Kidney (tissue), 14 donors: ENCODE measurements around the gene B4GALT6. TPM values are rescaled to one million over a fixed set of nuclear protein-coding genes. Genes with fewer than 3 reads are reported as not detected.

Source experiments
- DNase-seq, 5 donors: peaks; one replicate each; pipeline ENCODE4 v3.0.0-alpha.2; 2013 to 2020
- FAIRE-seq: peaks from 2 replicates; lab custom pipeline; 2012; peaks lifted over from hg19 to GRCh38; lab: Jason Lieb, UNC
- H3K27ac ChIP-seq, 2 donors: one replicate each; pipeline ENCODE4 v1.7.0; 2013; ENCODE audit warnings: low read depth in 2 of 2, low read length in 2 of 2, inconsistent platforms in 1 of 2
- H3K27me3 ChIP-seq: one replicate; pipeline ENCODE4 v1.7.1; 2013; ENCODE audit warnings: low read length, inconsistent platforms; ENCODE audit not compliant: control insufficient read depth, insufficient read depth
- H3K36me3 ChIP-seq, 3 donors: one replicate each; pipeline versions ENCODE4 v1.7.0 to v1.7.1; 2013; ENCODE audit warnings: low read length in 3 of 3, control low read depth in 1 of 3, inconsistent platforms in 1 of 3; ENCODE audit not compliant: insufficient read depth in 3 of 3, control insufficient read depth in 2 of 3
- H3K4me1 ChIP-seq, 3 donors: one replicate each; pipeline versions ENCODE4 v1.7.0 to v1.7.1; 2013; ENCODE audit warnings: low read length in 3 of 3, inconsistent platforms in 1 of 3, low read depth in 1 of 3; ENCODE audit not compliant: control insufficient read depth in 2 of 3, insufficient read depth in 2 of 3
- H3K4me3 ChIP-seq, 3 donors: one replicate each; pipeline versions ENCODE4 v1.7.0 to v1.8.1; 2013; ENCODE audit warnings: low read length in 3 of 3, control low read depth in 1 of 3, inconsistent platforms in 1 of 3
- H3K9ac ChIP-seq, 3 donors: one replicate each; pipeline versions ENCODE4 v1.7.0 to v1.7.1; 2013; ENCODE audit warnings: low read length in 3 of 3, control low read depth in 1 of 3, inconsistent platforms in 1 of 3
- H3K9me3 ChIP-seq, 3 donors: one replicate each; pipeline versions ENCODE4 v1.7.0 to v1.7.1; 2013; ENCODE audit warnings: low read length in 3 of 3, control low read depth in 1 of 3, inconsistent platforms in 1 of 3; ENCODE audit not compliant: control insufficient read depth in 2 of 3, insufficient read depth in 1 of 3
- intact Hi-C: fragments of 100-400 bp; cut with DNase I; formaldehyde crosslinking; loops from one replicate; pipeline ENCODE4 v1.11.1; 2022
- polyA plus RNA-seq: library from polyadenylated mRNA; stranded (reverse); fragments of 350-450 nt; fragmentation: Illumina TruSeq; extraction: RNeasy Lipid Tissue Mini Kit (QIAGEN cat#74804); gene quantifications from one replicate; pipeline ENCODE4 v1.2.3, GENCODE V29; 2014; ENCODE audit warnings: low read depth, low replicate concordance; ENCODE audit not compliant: insufficient read depth
- total RNA-seq: library from RNA; stranded (reverse); fragmentation: NEBNext Ultra II Directional; extraction: Animal tissue kit (Norgen Biotek cat#: 25700); gene quantifications from one replicate; pipeline ENCODE4 v1.2.1, GENCODE V29; 2021
- TF ChIP-seq, protein P1 (sequence below): IDR thresholded peaks from 3 replicates; pipeline ENCODE4 v1.5.1; 2012; ENCODE audit warnings: mild to moderate bottlenecking, moderate library complexity, borderline replicate concordance; ENCODE audit not compliant: insufficient read depth; ENCODE audit errors: extremely low read depth
- donor health status: control.
- donor health status: control.
- donor health status: control.
- donor health status: control.
- donor health status: control.
- donor health status: DM: yes; HTN: yes; CAD: no.
- donor health status: Normal renal cell carcinoma (clear cell type).

B4GALT6 gene
- total and polyA plus RNA-seq, 2 donors from 2014 or later = 2.1 to 4.2 TPM

DNA sequence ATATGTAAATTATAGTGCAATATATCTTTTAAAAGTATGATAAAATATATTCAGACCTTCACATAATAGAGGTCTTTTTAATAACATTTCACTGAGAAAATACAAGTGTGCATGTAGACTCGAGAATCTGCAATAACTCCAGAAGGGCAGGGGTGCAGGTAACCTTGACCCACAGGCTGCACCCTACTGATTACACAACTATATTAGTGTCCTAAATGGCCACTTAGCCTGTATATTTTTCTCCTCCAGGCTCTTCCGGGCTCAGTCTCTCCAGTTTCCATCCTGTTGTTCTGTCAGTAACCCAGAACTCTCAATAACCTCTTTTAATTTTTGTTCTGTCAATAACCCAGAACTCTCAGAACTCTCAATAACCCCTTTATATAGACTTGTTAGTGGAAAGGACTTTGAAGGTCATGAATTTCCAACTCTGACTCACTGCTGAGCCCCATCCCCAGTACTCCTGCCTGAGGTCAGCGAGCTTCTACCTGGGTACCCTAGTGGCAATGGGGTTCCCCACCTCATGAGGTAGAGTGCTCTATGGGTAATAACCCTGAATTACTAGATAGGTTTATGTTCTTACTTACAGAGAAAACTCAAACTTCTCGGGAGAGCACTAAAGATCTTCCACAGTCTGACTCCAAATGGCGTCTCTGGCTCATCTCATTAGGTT, 101.1 kb downstream of the B4GALT6 start:
- TF ChIP-seq, protein P1, sequence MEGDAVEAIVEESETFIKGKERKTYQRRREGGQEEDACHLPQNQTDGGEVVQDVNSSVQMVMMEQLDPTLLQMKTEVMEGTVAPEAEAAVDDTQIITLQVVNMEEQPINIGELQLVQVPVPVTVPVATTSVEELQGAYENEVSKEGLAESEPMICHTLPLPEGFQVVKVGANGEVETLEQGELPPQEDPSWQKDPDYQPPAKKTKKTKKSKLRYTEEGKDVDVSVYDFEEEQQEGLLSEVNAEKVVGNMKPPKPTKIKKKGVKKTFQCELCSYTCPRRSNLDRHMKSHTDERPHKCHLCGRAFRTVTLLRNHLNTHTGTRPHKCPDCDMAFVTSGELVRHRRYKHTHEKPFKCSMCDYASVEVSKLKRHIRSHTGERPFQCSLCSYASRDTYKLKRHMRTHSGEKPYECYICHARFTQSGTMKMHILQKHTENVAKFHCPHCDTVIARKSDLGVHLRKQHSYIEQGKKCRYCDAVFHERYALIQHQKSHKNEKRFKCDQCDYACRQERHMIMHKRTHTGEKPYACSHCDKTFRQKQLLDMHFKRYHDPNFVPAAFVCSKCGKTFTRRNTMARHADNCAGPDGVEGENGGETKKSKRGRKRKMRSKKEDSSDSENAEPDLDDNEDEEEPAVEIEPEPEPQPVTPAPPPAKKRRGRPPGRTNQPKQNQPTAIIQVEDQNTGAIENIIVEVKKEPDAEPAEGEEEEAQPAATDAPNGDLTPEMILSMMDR = no peak
- Histone ChIP-seq H3K27me3 (no peaks in the 10 kb centered on the region), H3K9me3 (no peaks in the 10 kb centered on the region)

GRCh38 chr18:31581498-31582197, 102.7 kb downstream of the B4GALT6 start:
- Histone ChIP-seq H3K9ac (no peak overlapping the region), H3K27ac (no peak overlapping the region), H3K36me3 (no peaks in the 10 kb centered on the region), H3K27me3 (no peaks in the 10 kb centered on the region), H3K4me1 (no peaks in the 10 kb centered on the region), H3K9me3 (no peaks in the 10 kb centered on the region), H3K4me3 (no peak overlapping the region)
- intact Hi-C loops = no loop called here
- FAIRE-seq (no peak), DNase-seq (peak in 2 of 5 donors; percentile 24 to 51)
- TF ChIP-seq, protein P1 = no peak

More for the DNA sequence above, 101.1 kb downstream of the B4GALT6 start:
- no peak overlapping the region for H3K9ac ChIP-seq
- no peak overlapping the region for H3K27ac ChIP-seq
- intact Hi-C loops = no loop called here
- H3K36me3 ChIP-seq = no peaks in the 10 kb centered on the region
- no peak for FAIRE-seq
- H3K4me3 ChIP-seq = no peak overlapping the region
- no peak for DNase-seq
- H3K4me1 ChIP-seq = no peaks in the 10 kb centered on the region

- TF ChIP-seq, protein P1 = no peak
- H3K27me3 ChIP-seq = no peaks in the 10 kb centered on the region
- intact Hi-C loops = no loop called here
Observed at GRCh38 chr18:31579375-31579774, 105.0 kb downstream of the B4GALT6 start.

More at GRCh38 chr18:31579375-31579774, 105.0 kb downstream of the B4GALT6 start:
- no peaks in the 10 kb centered on the region for H3K36me3 ChIP-seq
- no peak overlapping the region for H3K27ac ChIP-seq
- H3K4me1 ChIP-seq = no peaks in the 10 kb centered on the region
- no peak overlapping the region for H3K4me3 ChIP-seq
- no peaks in the 10 kb centered on the region for H3K9me3 ChIP-seq
- no peak overlapping the region for H3K9ac ChIP-seq
- FAIRE-seq = no peak
- no peak for DNase-seq
